GM12892 (cell line): ENCODE measurements around the gene METTL25.

Source experiments
- POLR2A ChIP-seq: IDR thresholded peaks from 2 replicates; pipeline ENCODE4 v1.6.1; 2011; ENCODE audit warnings: low read depth, low read length, control low read depth
- POLR2AphosphoS5 ChIP-seq: IDR thresholded peaks from 2 replicates; pipeline ENCODE4 v1.6.1; 2011; ENCODE audit warnings: low read depth, low read length, control low read depth
- TAF1 ChIP-seq: IDR thresholded peaks from 2 replicates; pipeline ENCODE4 v1.6.1; 2011; ENCODE audit warnings: low read depth, mild to moderate bottlenecking, control low read depth, low read length, borderline replicate concordance

DNA sequence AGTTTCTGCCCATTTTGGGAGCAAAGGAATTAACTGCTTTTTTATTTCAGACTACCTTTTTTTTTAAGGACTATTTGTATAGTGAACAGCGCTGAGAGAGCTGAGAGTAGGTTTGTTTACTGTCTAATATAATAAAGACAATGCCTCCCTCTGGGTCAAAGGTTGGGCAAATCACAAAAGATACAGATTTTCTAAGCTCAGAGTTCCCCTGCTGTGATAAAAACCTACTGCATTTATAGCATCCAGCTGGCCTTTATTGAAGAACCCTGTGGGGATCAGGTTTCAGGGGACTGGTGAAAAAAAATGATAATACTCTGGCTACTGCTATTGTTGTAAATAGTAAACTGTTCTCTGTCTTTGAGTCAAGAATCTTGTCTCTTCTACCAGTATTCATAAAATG is 28.8 kb upstream of the METTL25 start:
- TF ChIP-seq POLR2A, result no peak
- no peak for TF ChIP-seq TAF1
- no peak for TF ChIP-seq POLR2AphosphoS5
